ENCODE measurements around the gene DCANP1.

The DCANP1 gene

GRCh38 chr5:135417083-135417482 lies 30.1 kb downstream of the DCANP1 start:
- DNase-seq: no peak

GRCh38 chr5:135405082-135405481 lies 42.1 kb downstream of the DCANP1 start:
- DNase-seq: no peak

GRCh38 chr5:135402031-135402430 lies 45.1 kb downstream of the DCANP1 start:
- no peak for DNase-seq

GRCh38 chr5:135400866-135401265 lies 46.3 kb downstream of the DCANP1 start:
- no peak for DNase-seq

- DNase-seq: peak; percentile 61
Measured at GRCh38 chr5:135399794-135400542, 47.2 kb downstream of the DCANP1 start.

GRCh38 chr5:135398855-135399793 lies 48.0 kb downstream of the DCANP1 start, which contains the start of gene MACROH2A1:
Gene MACROH2A1, minus strand, starts transcription at chr5:135399231. Its CDS starts 10,138 bp downstream, at chr5:135389093.
- DNase-seq: peak; percentile 84

GRCh38 chr5:135398160-135398854 lies 48.8 kb downstream of the DCANP1 start:
- no peak for DNase-seq

GRCh38 chr5:135397084-135397483 lies 50.1 kb downstream of the DCANP1 start:
- no peak for DNase-seq

- DNase-seq: no peak
Measured at GRCh38 chr5:135396459-135397055, 50.6 kb downstream of the DCANP1 start.

- no peak for DNase-seq
Measured at GRCh38 chr5:135395866-135396265, 51.3 kb downstream of the DCANP1 start.

- DNase-seq: peak; percentile 71
Measured at GRCh38 chr5:135395451-135395850, 51.7 kb downstream of the DCANP1 start.

Measured in hematopoietic multipotent progenitor cell treated with erythropoietin and hydrocortisone succinate and interleukin-3 and kit ligand, for 8 days (in vitro differentiated cells).